Measurements from ENCODE around the gene MRPL27. TPM values are rescaled to one million over a fixed set of nuclear protein-coding genes. Genes with fewer than 3 reads are reported as not detected.

Gene MRPL27
- total RNA-seq, 1 donor from 2014 or later = 77.2 TPM

DNA sequence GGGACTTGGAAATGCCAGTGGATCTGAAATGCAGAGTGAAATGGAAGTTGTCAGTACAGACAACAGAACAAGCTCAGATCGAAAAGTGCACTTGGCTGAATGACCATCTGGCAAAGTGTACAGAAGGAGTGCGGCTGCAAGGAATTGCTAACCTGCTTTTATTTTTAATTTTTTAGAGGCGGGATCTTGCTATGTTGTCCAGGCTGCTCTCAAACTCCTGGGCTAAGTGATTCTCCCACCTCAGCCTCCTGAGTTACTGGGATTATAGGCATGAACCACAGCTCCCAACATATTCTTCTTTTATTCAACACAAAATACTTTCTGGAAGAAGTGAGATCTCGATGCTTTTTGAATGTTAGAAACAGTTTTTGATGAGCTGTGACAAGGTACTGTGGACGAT lies 20.7 kb upstream of the MRPL27 start:
- H3K36me3 Mint-ChIP-seq (ENCODE audit: unreplicated experiment) = no peaks in the 10 kb centered on the region
- H3K9me3 Mint-ChIP-seq (ENCODE audit: unreplicated experiment) = no peaks in the 10 kb centered on the region
- no peak overlapping the region for H3K27ac Mint-ChIP-seq (ENCODE audit: unreplicated experiment)
- peaks cover 6% of the 10 kb centered on the region for H3K4me1 Mint-ChIP-seq (ENCODE audit: low read depth, unreplicated experiment)
- peaks cover 6% of the 10 kb centered on the region for H3K27me3 Mint-ChIP-seq (ENCODE audit: unreplicated experiment)
- H3K4me3 Mint-ChIP-seq (ENCODE audit: unreplicated experiment) = no peak overlapping the region
- DNase-seq = no peak
- TF ChIP-seq, protein P1, sequence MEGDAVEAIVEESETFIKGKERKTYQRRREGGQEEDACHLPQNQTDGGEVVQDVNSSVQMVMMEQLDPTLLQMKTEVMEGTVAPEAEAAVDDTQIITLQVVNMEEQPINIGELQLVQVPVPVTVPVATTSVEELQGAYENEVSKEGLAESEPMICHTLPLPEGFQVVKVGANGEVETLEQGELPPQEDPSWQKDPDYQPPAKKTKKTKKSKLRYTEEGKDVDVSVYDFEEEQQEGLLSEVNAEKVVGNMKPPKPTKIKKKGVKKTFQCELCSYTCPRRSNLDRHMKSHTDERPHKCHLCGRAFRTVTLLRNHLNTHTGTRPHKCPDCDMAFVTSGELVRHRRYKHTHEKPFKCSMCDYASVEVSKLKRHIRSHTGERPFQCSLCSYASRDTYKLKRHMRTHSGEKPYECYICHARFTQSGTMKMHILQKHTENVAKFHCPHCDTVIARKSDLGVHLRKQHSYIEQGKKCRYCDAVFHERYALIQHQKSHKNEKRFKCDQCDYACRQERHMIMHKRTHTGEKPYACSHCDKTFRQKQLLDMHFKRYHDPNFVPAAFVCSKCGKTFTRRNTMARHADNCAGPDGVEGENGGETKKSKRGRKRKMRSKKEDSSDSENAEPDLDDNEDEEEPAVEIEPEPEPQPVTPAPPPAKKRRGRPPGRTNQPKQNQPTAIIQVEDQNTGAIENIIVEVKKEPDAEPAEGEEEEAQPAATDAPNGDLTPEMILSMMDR (IDR thresholded peaks at IDR 0.05; ENCODE audit: partially characterized antibody, unreplicated experiment) = no peak

GRCh38 chr17:50392621-50393020 lies 19.6 kb upstream of the MRPL27 start:
- Mint-ChIP-seq H3K4me1 (ENCODE audit: low read depth, unreplicated experiment) (peaks cover 6% of the 10 kb centered on the region), H3K9me3 (ENCODE audit: unreplicated experiment) (no peaks in the 10 kb centered on the region), H3K4me3 (ENCODE audit: unreplicated experiment) (no peak overlapping the region), H3K27me3 (ENCODE audit: unreplicated experiment) (peaks cover 4% of the 10 kb centered on the region), H3K36me3 (ENCODE audit: unreplicated experiment) (no peaks in the 10 kb centered on the region), H3K27ac (ENCODE audit: unreplicated experiment) (no peak overlapping the region)
- no peak for DNase-seq
- TF ChIP-seq, protein P1 (IDR thresholded peaks at IDR 0.05; ENCODE audit: partially characterized antibody, unreplicated experiment) = no peak

DNA sequence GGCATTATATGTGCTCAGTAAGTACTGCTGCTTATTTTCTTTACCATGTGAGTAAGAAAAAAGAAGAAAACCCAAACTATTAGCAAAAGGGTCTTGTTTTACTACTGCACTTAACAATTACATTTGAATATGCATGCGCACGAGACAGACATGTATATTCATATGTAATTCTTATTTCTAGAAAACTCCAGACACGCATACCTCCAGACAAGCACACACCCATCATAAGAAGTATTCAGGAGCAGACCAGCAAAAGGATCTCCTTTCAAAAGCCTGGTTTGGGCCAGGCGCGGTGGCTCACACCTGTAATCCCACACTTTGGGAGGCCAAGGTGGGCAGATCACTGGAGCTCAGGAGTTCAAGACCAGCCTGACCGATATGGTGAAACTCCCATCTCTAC lies 16.6 kb upstream of the MRPL27 start:
- no peak for DNase-seq
- TF ChIP-seq, protein P1 (IDR thresholded peaks at IDR 0.05; ENCODE audit: partially characterized antibody, unreplicated experiment) = no peak
- peaks cover 3% of the 10 kb centered on the region for H3K27me3 Mint-ChIP-seq (ENCODE audit: unreplicated experiment)
- no peak overlapping the region for H3K27ac Mint-ChIP-seq (ENCODE audit: unreplicated experiment)
- H3K9me3 Mint-ChIP-seq (ENCODE audit: unreplicated experiment) = no peaks in the 10 kb centered on the region
- peaks cover 2% of the 10 kb centered on the region for H3K4me1 Mint-ChIP-seq (ENCODE audit: low read depth, unreplicated experiment)
- H3K4me3 Mint-ChIP-seq (ENCODE audit: unreplicated experiment) = no peak overlapping the region
- H3K36me3 Mint-ChIP-seq (ENCODE audit: unreplicated experiment) = no peaks in the 10 kb centered on the region

DNA sequence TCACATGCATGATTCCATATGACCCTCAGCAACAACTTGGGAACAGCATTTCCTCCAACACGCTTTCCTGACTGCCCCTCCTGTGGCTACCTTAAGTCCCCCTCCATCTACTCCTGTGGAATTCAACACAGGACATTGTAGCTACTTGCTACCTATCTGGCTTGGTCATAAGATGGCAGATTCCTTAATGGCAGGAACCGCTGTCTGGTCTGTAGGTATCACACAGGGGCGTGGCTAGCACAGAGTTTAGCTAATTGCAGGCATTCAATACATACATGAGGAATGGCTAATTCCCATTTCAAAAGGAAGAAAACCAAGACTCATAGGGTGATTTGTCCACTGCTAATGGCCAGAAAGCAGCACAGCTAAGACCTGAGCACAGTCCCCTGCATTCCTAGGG lies 15.7 kb upstream of the MRPL27 start:
- no peak for DNase-seq
- Mint-ChIP-seq H3K27ac (ENCODE audit: unreplicated experiment) (no peak overlapping the region), H3K9me3 (ENCODE audit: unreplicated experiment) (no peaks in the 10 kb centered on the region), H3K36me3 (ENCODE audit: unreplicated experiment) (no peaks in the 10 kb centered on the region), H3K4me1 (ENCODE audit: low read depth, unreplicated experiment) (peaks cover 2% of the 10 kb centered on the region), H3K27me3 (ENCODE audit: unreplicated experiment) (peaks cover 2% of the 10 kb centered on the region), H3K4me3 (ENCODE audit: unreplicated experiment) (no peak overlapping the region)
- TF ChIP-seq, protein P1 (IDR thresholded peaks at IDR 0.05; ENCODE audit: partially characterized antibody, unreplicated experiment) = no peak

- no peak for DNase-seq
- no peaks in the 10 kb centered on the region for H3K9me3 Mint-ChIP-seq (ENCODE audit: unreplicated experiment)
- peaks cover 4% of the 10 kb centered on the region for H3K36me3 Mint-ChIP-seq (ENCODE audit: unreplicated experiment)
- TF ChIP-seq, protein P1 (IDR thresholded peaks at IDR 0.05; ENCODE audit: partially characterized antibody, unreplicated experiment) = no peak
- no peak overlapping the region for H3K27ac Mint-ChIP-seq (ENCODE audit: unreplicated experiment)
- peaks cover 2% of the 10 kb centered on the region for H3K4me1 Mint-ChIP-seq (ENCODE audit: low read depth, unreplicated experiment)
- H3K4me3 Mint-ChIP-seq (ENCODE audit: unreplicated experiment) = no peak overlapping the region
- H3K27me3 Mint-ChIP-seq (ENCODE audit: unreplicated experiment) = peaks cover 2% of the 10 kb centered on the region
These were observed 13.5 kb upstream of the MRPL27 start for GRCh38 chr17:50386510-50386909.
